ENCODE results near the gene SPNS3. TPM values are rescaled to one million over a fixed set of nuclear protein-coding genes. Genes with fewer than 3 reads are reported as not detected.

SPNS3 gene
- total and polyA plus RNA-seq, 4 donors = 0.40 to 1.6 (median 0.52) TPM

DNA sequence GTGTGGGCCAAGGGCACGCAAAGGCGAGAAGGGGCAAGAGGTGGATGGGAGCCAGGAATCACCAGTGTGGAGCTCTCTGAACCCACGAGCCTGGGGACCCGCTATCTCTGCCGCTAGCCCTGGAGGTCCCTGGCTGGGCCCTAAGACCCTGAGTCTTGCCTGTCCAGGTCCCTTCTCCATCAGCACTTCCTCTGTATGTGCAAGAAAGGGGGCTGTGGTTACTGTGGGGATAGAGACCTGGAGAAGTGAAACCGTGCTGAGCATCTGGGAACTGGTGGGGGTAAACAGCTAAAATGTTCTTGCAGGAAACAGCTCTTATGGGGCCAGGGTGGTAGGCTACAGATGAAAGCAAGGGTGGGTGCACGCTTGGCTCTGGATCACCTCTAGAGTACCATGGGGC is 3.1 kb downstream of the SPNS3 start:
- Histone ChIP-seq H3K27me3 (ENCODE audit: control insufficient read depth in 3 of 3, insufficient read depth in 3 of 3, low read length in 2 of 3) (no peaks in the 10 kb centered on the region), H3K4me1 (ENCODE audit: control insufficient read depth in 5 of 5, insufficient read depth in 5 of 5, low read length in 5 of 5) (peaks cover 0 to 13% (median 0%) of the 10 kb centered on the region in 5 donors), H3K9me3 (ENCODE audit: control insufficient read depth in 4 of 4, insufficient read depth in 3 of 4, low read length in 3 of 4) (no peaks in the 10 kb centered on the region), H3K9ac (ENCODE audit: insufficient read depth in 1 of 2, low read length in 2 of 2) (no peak overlapping the region), H3K27ac (ENCODE audit: low read depth in 1 of 2, low read length in 1 of 2) (no peak overlapping the region), H3K36me3 (ENCODE audit: control insufficient read depth in 4 of 4, insufficient read depth in 4 of 4, low read length in 4 of 4) (no peaks in the 10 kb centered on the region), H3K4me3 (no peak overlapping the region)
- 36 to 69% methylated on average over 7 of the region's 7 CpGs for WGBS, 2 donors
- ATAC-seq (ENCODE audit: insufficient read depth, low FRiP score) (no peak), DNase-seq (no peak)
- TF ChIP-seq, protein P1, sequence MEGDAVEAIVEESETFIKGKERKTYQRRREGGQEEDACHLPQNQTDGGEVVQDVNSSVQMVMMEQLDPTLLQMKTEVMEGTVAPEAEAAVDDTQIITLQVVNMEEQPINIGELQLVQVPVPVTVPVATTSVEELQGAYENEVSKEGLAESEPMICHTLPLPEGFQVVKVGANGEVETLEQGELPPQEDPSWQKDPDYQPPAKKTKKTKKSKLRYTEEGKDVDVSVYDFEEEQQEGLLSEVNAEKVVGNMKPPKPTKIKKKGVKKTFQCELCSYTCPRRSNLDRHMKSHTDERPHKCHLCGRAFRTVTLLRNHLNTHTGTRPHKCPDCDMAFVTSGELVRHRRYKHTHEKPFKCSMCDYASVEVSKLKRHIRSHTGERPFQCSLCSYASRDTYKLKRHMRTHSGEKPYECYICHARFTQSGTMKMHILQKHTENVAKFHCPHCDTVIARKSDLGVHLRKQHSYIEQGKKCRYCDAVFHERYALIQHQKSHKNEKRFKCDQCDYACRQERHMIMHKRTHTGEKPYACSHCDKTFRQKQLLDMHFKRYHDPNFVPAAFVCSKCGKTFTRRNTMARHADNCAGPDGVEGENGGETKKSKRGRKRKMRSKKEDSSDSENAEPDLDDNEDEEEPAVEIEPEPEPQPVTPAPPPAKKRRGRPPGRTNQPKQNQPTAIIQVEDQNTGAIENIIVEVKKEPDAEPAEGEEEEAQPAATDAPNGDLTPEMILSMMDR (IDR thresholded peaks at IDR 0.05; ENCODE audit: control extremely low read depth, extremely low read depth) = no peak

- DNase-seq (no peak), ATAC-seq (ENCODE audit: insufficient read depth, low FRiP score) (no peak)
- Histone ChIP-seq H3K27ac (ENCODE audit: low read depth in 1 of 2, low read length in 1 of 2) (no peak overlapping the region), H3K9me3 (ENCODE audit: control insufficient read depth in 4 of 4, insufficient read depth in 3 of 4, low read length in 3 of 4) (no peaks in the 10 kb centered on the region), H3K4me1 (ENCODE audit: control insufficient read depth in 5 of 5, insufficient read depth in 5 of 5, low read length in 5 of 5) (peaks cover 0 to 13% (median 0%) of the 10 kb centered on the region in 5 donors), H3K4me3 (no peak overlapping the region), H3K9ac (ENCODE audit: insufficient read depth in 1 of 2, low read length in 2 of 2) (no peak overlapping the region), H3K36me3 (ENCODE audit: control insufficient read depth in 4 of 4, insufficient read depth in 4 of 4, low read length in 4 of 4) (no peaks in the 10 kb centered on the region), H3K27me3 (ENCODE audit: control insufficient read depth in 3 of 3, insufficient read depth in 3 of 3, low read length in 2 of 3) (no peaks in the 10 kb centered on the region)
- WGBS, 2 donors = 89 to 92% methylated on average over 17 of the region's 17 CpGs
- TF ChIP-seq, protein P1 (IDR thresholded peaks at IDR 0.05; ENCODE audit: control extremely low read depth, extremely low read depth) = no peak
These were observed 4.6 kb downstream of the SPNS3 start for GRCh38 chr17:4438162-4438944.

GRCh38 chr17:4440021-4440420 is 6.3 kb downstream of the SPNS3 start:
- DNase-seq (no peak), ATAC-seq (ENCODE audit: insufficient read depth, low FRiP score) (no peak)
- Histone ChIP-seq H3K27ac (ENCODE audit: low read depth in 1 of 2, low read length in 1 of 2) (no peak overlapping the region), H3K4me1 (ENCODE audit: control insufficient read depth in 5 of 5, insufficient read depth in 5 of 5, low read length in 5 of 5) (peaks cover 0 to 16% (median 10%) of the 10 kb centered on the region in 5 donors), H3K9me3 (ENCODE audit: control insufficient read depth in 4 of 4, insufficient read depth in 3 of 4, low read length in 3 of 4) (no peaks in the 10 kb centered on the region), H3K4me3 (no peak overlapping the region), H3K36me3 (ENCODE audit: control insufficient read depth in 4 of 4, insufficient read depth in 4 of 4, low read length in 4 of 4) (no peaks in the 10 kb centered on the region), H3K27me3 (ENCODE audit: control insufficient read depth in 3 of 3, insufficient read depth in 3 of 3, low read length in 2 of 3) (no peaks in the 10 kb centered on the region), H3K9ac (ENCODE audit: insufficient read depth in 1 of 2, low read length in 2 of 2) (no peak overlapping the region)
- TF ChIP-seq, protein P1 (IDR thresholded peaks at IDR 0.05; ENCODE audit: control extremely low read depth, extremely low read depth) = no peak
- 90 to 92% methylated on average over 8 of the region's 8 CpGs for WGBS, 2 donors
